ENCODE data around the gene ZNF664. TPM values are rescaled to one million over a fixed set of nuclear protein-coding genes. Genes with fewer than 3 reads are reported as not detected.

ZNF664 gene
- total RNA-seq, 1 experiment from 2014 or later: 34.2 TPM

- Histone ChIP-seq H3K27me3 (no peaks in the 10 kb centered on the region), H3K4me3 (no peak overlapping the region), H3K36me3 (peaks cover 9% of the 10 kb centered on the region; the same call in 1 of the 2 replicates), H3K9me3 (no peaks in the 10 kb centered on the region)
- no peak for DNase-seq
Measured at GRCh38 chr12:123965382-123965781, 7.6 kb upstream of the ZNF664 start.

DNA sequence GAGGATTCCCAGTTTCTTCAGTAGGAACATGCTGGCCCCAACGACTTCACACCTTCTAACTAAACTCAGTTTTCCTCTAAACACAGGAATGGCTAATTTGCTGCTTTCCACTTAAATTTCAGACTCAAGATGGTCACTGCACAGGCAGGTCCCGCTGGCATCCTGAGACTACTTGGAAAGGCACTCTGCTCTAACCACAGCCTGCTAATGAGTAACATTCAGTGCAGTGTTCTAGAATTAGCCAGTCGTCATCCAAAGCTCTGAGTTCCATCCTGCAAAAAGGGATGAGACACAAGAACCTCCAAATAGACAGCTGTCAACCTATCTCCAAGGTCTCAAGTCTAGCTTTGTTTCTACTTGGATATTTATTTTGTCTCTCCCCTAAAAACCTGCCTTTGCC, 6.4 kb upstream of the ZNF664 start:
- Histone ChIP-seq H3K27me3 (no peaks in the 10 kb centered on the region), H3K36me3 (peaks cover 10% of the 10 kb centered on the region; the same call in 1 of the 2 replicates), H3K9me3 (no peaks in the 10 kb centered on the region), H3K4me3 (no peak overlapping the region)
- peak; percentile 39 for DNase-seq

GRCh38 chr12:123967121-123967586, 5.9 kb upstream of the ZNF664 start:
- Histone ChIP-seq H3K36me3 (peaks cover 10% of the 10 kb centered on the region; the same call in 1 of the 2 replicates), H3K27me3 (no peaks in the 10 kb centered on the region), H3K9me3 (no peaks in the 10 kb centered on the region), H3K4me3 (no peak overlapping the region)
- no peak for DNase-seq

DNA sequence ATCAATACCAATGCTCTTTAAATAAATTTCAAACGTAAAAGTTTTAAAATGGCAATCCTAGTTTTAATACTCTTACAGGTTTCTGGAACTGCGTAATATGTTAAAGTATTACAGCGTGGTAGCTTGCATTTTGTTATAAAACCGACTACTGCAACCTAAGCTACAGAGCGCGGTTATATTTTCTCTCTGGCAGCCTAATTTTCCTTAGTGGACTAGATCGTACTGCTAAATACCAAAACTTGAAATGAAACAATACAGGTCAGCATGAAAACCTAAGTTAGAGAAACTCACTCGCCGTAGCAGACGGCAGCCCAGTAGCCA, 1.6 kb upstream of the ZNF664 start:
- peaks cover 16% of the 10 kb centered on the region for H3K36me3 ChIP-seq
- no peaks in the 10 kb centered on the region for H3K9me3 ChIP-seq
- H3K27me3 ChIP-seq: no peaks in the 10 kb centered on the region
- DNase-seq: no peak
- peak overlapping the region; percentile 65 for H3K4me3 ChIP-seq

DNA sequence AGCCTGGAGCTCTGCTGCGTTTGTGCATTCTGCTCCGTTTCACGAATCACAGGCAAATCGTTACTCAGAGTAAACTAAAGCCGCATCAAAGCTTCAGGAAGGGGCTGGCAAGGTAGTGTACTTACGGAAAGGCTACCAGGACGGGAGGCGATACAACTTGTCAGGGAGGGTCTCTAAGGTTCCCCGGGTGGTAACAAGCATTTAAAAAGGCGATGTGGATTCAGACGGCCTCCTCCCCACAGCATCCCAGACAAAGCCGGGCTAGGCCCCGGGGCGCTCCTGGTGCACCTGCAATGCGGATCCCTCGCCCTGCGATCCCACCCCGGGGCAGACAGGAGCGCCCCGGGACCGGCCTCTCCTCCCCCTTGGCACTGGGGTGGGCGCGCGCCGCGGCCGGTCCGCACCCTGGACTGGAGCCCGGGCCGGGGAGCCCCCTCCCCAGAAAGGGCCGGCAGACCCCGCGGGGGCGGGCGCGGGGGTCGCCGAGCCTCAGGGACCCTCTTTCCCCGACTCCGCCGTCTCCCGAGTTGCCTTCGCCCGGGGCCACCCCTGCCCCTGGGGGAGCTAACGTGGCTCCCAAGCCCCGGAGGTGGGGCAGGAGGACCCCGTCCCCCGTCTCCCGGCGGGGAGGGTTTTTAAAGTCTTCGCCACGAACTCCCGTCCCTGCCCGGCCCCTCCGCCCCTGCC, 1.1 kb upstream of the ZNF664 start:
- peak; percentile 31 for DNase-seq
- H3K27me3 ChIP-seq: no peaks in the 10 kb centered on the region
- H3K36me3 ChIP-seq: peaks cover 16% of the 10 kb centered on the region
- peak overlapping the region; percentile 65 for H3K4me3 ChIP-seq
- H3K9me3 ChIP-seq: no peaks in the 10 kb centered on the region

GRCh38 chr12:123973552-123974341, 732 bp downstream of the ZNF664 start:
- no peaks in the 10 kb centered on the region for H3K27me3 ChIP-seq
- H3K4me3 ChIP-seq: peak overlapping the region; percentile 67
- no peaks in the 10 kb centered on the region for H3K9me3 ChIP-seq
- peak; percentile 16 for DNase-seq
- peaks cover 16% of the 10 kb centered on the region for H3K36me3 ChIP-seq

GRCh38 chr12:123976227-123976826, 3.3 kb downstream of the ZNF664 start:
- Histone ChIP-seq H3K4me3 (no peak overlapping the region), H3K36me3 (peaks cover 16% of the 10 kb centered on the region), H3K27me3 (no peaks in the 10 kb centered on the region), H3K9me3 (no peaks in the 10 kb centered on the region)
- no peak for DNase-seq

- DNase-seq: no peak
- no peak overlapping the region for H3K4me3 ChIP-seq
- H3K9me3 ChIP-seq: no peaks in the 10 kb centered on the region
- H3K36me3 ChIP-seq: peaks cover 13% of the 10 kb centered on the region
- H3K27me3 ChIP-seq: no peaks in the 10 kb centered on the region
Measured at GRCh38 chr12:123979566-123979965, 6.6 kb downstream of the ZNF664 start.

- peaks cover 3% of the 10 kb centered on the region; the same call in 1 of the 2 replicates for H3K36me3 ChIP-seq
- no peak for DNase-seq
Measured at GRCh38 chr12:123982269-123982668, 9.3 kb downstream of the ZNF664 start.

DNA sequence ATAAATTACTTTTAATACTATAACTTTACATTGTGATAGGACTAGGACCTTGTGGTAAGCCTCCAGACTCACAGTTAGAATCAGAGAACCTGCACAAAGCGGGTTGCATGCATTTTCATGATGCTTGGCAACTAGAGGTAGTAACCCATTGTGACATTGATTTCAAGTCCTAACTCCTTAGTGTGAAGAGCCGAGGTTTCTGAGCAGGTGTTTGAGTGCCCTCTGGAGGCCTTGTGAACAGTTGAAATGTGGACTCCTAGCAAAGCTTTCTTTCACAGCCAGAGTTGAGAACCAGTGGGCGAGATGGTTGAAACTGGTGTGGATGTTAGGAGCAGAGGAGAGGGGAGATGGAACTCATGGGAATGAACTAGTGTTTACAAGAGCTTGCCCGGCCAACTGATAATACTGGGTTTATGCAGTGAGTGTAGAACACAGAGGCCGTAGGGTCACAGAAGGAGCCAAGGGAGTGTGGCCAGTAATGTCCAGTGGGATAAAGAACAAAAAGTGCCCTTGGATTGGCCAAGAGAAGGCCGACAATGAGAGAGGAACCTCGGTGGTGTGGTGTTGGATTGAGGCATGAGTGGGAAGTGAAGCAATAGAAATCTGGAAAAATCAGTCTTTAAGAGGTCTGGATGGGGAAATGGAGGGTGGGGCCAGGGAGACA, 10.9 kb downstream of the ZNF664 start:
- peaks cover 9% of the 10 kb centered on the region for H3K36me3 ChIP-seq
- H3K9me3 ChIP-seq: no peaks in the 10 kb centered on the region
- H3K27me3 ChIP-seq: no peaks in the 10 kb centered on the region
- DNase-seq: peak; percentile 32
- no peak overlapping the region for H3K4me3 ChIP-seq

More at GRCh38 chr12:123982269-123982668, 9.3 kb downstream of the ZNF664 start:
- no peaks in the 10 kb centered on the region for H3K9me3 ChIP-seq
- H3K27me3 ChIP-seq: no peaks in the 10 kb centered on the region
- H3K4me3 ChIP-seq: no peak overlapping the region

DNA sequence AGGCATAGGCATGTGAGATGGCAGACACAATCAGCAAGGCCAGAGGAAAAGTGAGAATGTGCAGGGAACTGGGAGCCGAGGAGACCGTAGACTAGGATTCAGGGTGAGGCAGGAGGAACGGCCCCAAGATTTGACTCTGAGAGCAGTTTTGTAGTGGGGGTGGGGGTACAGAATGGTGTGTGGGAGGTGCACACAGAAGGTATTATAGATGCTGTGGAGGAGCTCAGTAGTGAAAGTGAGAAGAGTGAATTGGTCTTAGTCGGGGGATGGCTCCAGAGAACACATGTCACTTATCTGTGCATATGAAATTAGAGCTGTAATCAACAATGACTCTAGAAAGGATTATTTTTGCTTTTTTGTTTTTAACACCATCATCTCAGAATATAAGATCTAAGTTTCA, 11.9 kb downstream of the ZNF664 start:
- Histone ChIP-seq H3K4me3 (no peak overlapping the region), H3K36me3 (peaks cover 7% of the 10 kb centered on the region), H3K27me3 (no peaks in the 10 kb centered on the region), H3K9me3 (no peaks in the 10 kb centered on the region)
- DNase-seq: no peak

GRCh38 chr12:123986374-123986965, 13.5 kb downstream of the ZNF664 start:
- Histone ChIP-seq H3K9me3 (no peaks in the 10 kb centered on the region), H3K4me3 (no peak overlapping the region), H3K27me3 (no peaks in the 10 kb centered on the region), H3K36me3 (peaks cover 10% of the 10 kb centered on the region)
- no peak for DNase-seq

DNA sequence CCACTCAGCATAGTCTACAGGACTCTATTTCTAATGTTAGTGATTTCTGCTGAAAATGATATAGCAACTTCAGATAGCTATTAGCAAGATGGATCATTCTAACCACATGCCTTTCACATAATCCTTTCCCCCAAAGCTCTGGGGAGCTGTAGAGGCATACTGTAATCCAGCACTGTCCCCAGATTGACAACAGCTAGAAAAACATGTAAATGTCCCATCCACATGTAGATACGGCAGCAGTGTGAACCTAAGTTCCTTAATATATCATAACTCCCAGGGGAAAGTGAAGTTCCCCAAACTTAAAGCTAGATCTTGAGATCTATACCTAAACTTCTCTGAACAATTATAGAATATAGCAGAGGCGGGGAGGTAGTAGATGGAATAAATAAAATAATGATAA, 14.0 kb downstream of the ZNF664 start:
- Histone ChIP-seq H3K36me3 (peaks cover 10% of the 10 kb centered on the region), H3K27me3 (no peaks in the 10 kb centered on the region), H3K9me3 (no peaks in the 10 kb centered on the region), H3K4me3 (no peak overlapping the region)
- no peak for DNase-seq

- Histone ChIP-seq H3K9me3 (no peaks in the 10 kb centered on the region), H3K4me3 (no peak overlapping the region), H3K36me3 (peaks cover 18% of the 10 kb centered on the region), H3K27me3 (no peaks in the 10 kb centered on the region)
- DNase-seq: no peak
Measured at GRCh38 chr12:123989168-123989567, 16.2 kb downstream of the ZNF664 start.

GRCh38 chr12:123989753-123990152, 16.7 kb downstream of the ZNF664 start:
- Histone ChIP-seq H3K4me3 (no peak overlapping the region), H3K27me3 (no peaks in the 10 kb centered on the region), H3K9me3 (no peaks in the 10 kb centered on the region), H3K36me3 (peaks cover 18% of the 10 kb centered on the region)
- DNase-seq: no peak

GRCh38 chr12:123990511-123990910, 17.5 kb downstream of the ZNF664 start:
- no peak for DNase-seq
- Histone ChIP-seq H3K36me3 (peaks cover 18% of the 10 kb centered on the region), H3K4me3 (no peak overlapping the region), H3K27me3 (no peaks in the 10 kb centered on the region), H3K9me3 (no peaks in the 10 kb centered on the region)

Data from MG63 (cell line).